Esophagus squamous epithelium (tissue), 5 donors: Measurements from ENCODE around the gene SNX10. TPM values are rescaled to one million over a fixed set of nuclear protein-coding genes. Genes with fewer than 3 reads are reported as not detected.

Experiments
- DNase-seq: peaks from one replicate; lab custom pipeline; 2025; lab: John Stamatoyannopoulos, UW
- H3K27ac ChIP-seq, 4 donors: fragments of 200-600 bp; sonication (generic); one replicate each; pipeline ENCODE4 v1.5.1; 2016 to 2019; ENCODE audit warnings: mild to moderate bottlenecking in 1 of 4
- H3K27me3 ChIP-seq, 4 donors: fragments of 200-600 bp; sonication (generic); 1 replicate in 3 of 4; 2 replicates in 1 of 4; pipeline versions ENCODE4 v1.5.1 to v1.6.0; 2017 to 2021; ENCODE audit warnings: antibody characterized with exemption in 1 of 4
- H3K36me3 ChIP-seq, 3 donors: fragments of 200-600 bp; sonication (generic); one replicate each; pipeline ENCODE4 v1.5.1; 2016 to 2019
- H3K4me1 ChIP-seq, 3 donors: fragments of 200-600 bp; sonication (generic); one replicate each; pipeline ENCODE4 v1.5.1; 2017 to 2019
- H3K4me3 ChIP-seq, 4 donors: fragments of 200-600 bp; sonication (generic); 1 replicate in 3 of 4; 2 replicates in 1 of 4; pipeline ENCODE4 v1.5.1; 2016 to 2019; ENCODE audit warnings: mild to moderate bottlenecking in 2 of 4, moderate library complexity in 1 of 4
- H3K9me3 ChIP-seq, 3 donors: fragments of 200-600 bp; sonication (generic); one replicate each; pipeline ENCODE4 v1.5.1; 2016 to 2019
- CTCF ChIP-seq, 6 experiments: fragments of 450-650 bp in 4 of 6; fragments of 200-600 bp in 2 of 6; sonication (generic) in 2 of 6; IDR thresholded peaks; one replicate each; pipeline ENCODE4 v1.5.1; 2016 to 2019; ENCODE audit warnings: antibody characterized with exemption in 6 of 6, mild to moderate bottlenecking in 4 of 6, moderate library complexity in 4 of 6
- POLR2A ChIP-seq, 4 donors: fragments of 450-650 bp; IDR thresholded peaks; one replicate each; pipeline ENCODE4 v1.6.1; 2017; ENCODE audit warnings: antibody characterized with exemption in 4 of 4, mild to moderate bottlenecking in 4 of 4, moderate library complexity in 3 of 4
- WGBS, 2 donors: methylation state at CpG; one replicate each; pipeline ENCODE4 v1.1.5; 2018; 5-methylcytosine and 5-hydroxymethylcytosine counted together
- intact Hi-C: fragments of 100-400 bp; cut with DNase I; formaldehyde crosslinking; loops from one replicate; pipeline ENCODE4 v1.15.0; 2022
- total RNA-seq, 4 donors: library from RNA; depleted of rRNA; stranded (reverse); fragments of >200 nt; gene quantifications; one replicate each; pipeline ENCODE4 v1.1.0, GENCODE V29; 2016
- donor health status: DM: yes; HTN: yes; CAD: no.

Gene SNX10
- total RNA-seq, 4 donors from 2014 or later: 2.7 to 7.4 (median 3.6) TPM; not detected in 1

GRCh38 chr7:26349005-26349915 lies 57.6 kb downstream of the SNX10 start:
- intact Hi-C loops: no loop called here
- H3K36me3 ChIP-seq: no peaks in the 10 kb centered on the region
- no peak overlapping the region for H3K27ac ChIP-seq
- TF ChIP-seq POLR2A (IDR thresholded peaks at IDR 0.05): no peak
- no peak for TF ChIP-seq CTCF (IDR thresholded peaks at IDR 0.05)
- no peak overlapping the region for H3K4me3 ChIP-seq
- H3K4me1 ChIP-seq: peaks cover 0 to 22% (median 0%) of the 10 kb centered on the region in 3 donors
- 63 to 77% methylated on average over 6 of the region's 6 CpGs for WGBS, 2 donors
- no peaks in the 10 kb centered on the region for H3K27me3 ChIP-seq
- DNase-seq: no peak
- H3K9me3 ChIP-seq: no peaks in the 10 kb centered on the region

GRCh38 chr7:26351171-26351570 lies 59.5 kb downstream of the SNX10 start:
- H3K36me3 ChIP-seq: no peaks in the 10 kb centered on the region
- TF ChIP-seq POLR2A (IDR thresholded peaks at IDR 0.05) (no peak), CTCF (IDR thresholded peaks at IDR 0.05) (no peak)
- no peaks in the 10 kb centered on the region for H3K27me3 ChIP-seq
- no peak overlapping the region for H3K4me3 ChIP-seq
- DNase-seq: no peak
- WGBS, 2 donors: 82 to 90% methylated on average over 1 of the region's 1 CpG
- H3K27ac ChIP-seq: no peak overlapping the region
- H3K9me3 ChIP-seq: no peaks in the 10 kb centered on the region
- intact Hi-C loops: no loop called here
- peaks cover 0 to 18% (median 0%) of the 10 kb centered on the region in 3 donors for H3K4me1 ChIP-seq

- Histone ChIP-seq H3K9me3 (no peaks in the 10 kb centered on the region), H3K27ac (no peak overlapping the region), H3K36me3 (no peaks in the 10 kb centered on the region), H3K4me1 (no peaks in the 10 kb centered on the region), H3K27me3 (no peaks in the 10 kb centered on the region), H3K4me3 (no peak overlapping the region)
- no peak for TF ChIP-seq CTCF (IDR thresholded peaks at IDR 0.05)
- no peak for TF ChIP-seq POLR2A (IDR thresholded peaks at IDR 0.05)
- no peak for DNase-seq
- intact Hi-C loops: no loop called here
- WGBS, 2 donors: 83 to 96% methylated on average over 3 of the region's 3 CpGs
These were observed 64.6 kb downstream of the SNX10 start for GRCh38 chr7:26356229-26356628.

- 93 to 96% methylated on average over 3 of the region's 4 CpGs for WGBS, 2 donors
- Histone ChIP-seq H3K4me3 (no peak overlapping the region), H3K9me3 (no peaks in the 10 kb centered on the region), H3K27ac (no peak overlapping the region), H3K36me3 (no peaks in the 10 kb centered on the region), H3K4me1 (no peaks in the 10 kb centered on the region), H3K27me3 (no peaks in the 10 kb centered on the region)
- no peak for TF ChIP-seq CTCF (IDR thresholded peaks at IDR 0.05)
- TF ChIP-seq POLR2A (IDR thresholded peaks at IDR 0.05): no peak
- DNase-seq: no peak
- intact Hi-C loops: no loop called here
These were observed 65.5 kb downstream of the SNX10 start for GRCh38 chr7:26356929-26357798.

- H3K9me3 ChIP-seq: no peaks in the 10 kb centered on the region
- TF ChIP-seq POLR2A (IDR thresholded peaks at IDR 0.05) (no peak), CTCF (IDR thresholded peaks at IDR 0.05) (no peak)
- H3K4me3 ChIP-seq: no peak overlapping the region
- no peaks in the 10 kb centered on the region for H3K4me1 ChIP-seq
- no peaks in the 10 kb centered on the region for H3K27me3 ChIP-seq
- 89 to 90% methylated on average over 2 of the region's 2 CpGs for WGBS, 2 donors
- intact Hi-C loops: no loop called here
- no peaks in the 10 kb centered on the region for H3K36me3 ChIP-seq
- no peak overlapping the region for H3K27ac ChIP-seq
- no peak for DNase-seq
These were observed 66.1 kb downstream of the SNX10 start for GRCh38 chr7:26357799-26358151.
